ENCODE data around the gene GPD1L.
"Not testable (repeated sequence)": the region's sequence is repeated elsewhere in the genome, so short reads cannot be mapped to it uniquely, and the experiment has no call there.

Gene GPD1L

DNA sequence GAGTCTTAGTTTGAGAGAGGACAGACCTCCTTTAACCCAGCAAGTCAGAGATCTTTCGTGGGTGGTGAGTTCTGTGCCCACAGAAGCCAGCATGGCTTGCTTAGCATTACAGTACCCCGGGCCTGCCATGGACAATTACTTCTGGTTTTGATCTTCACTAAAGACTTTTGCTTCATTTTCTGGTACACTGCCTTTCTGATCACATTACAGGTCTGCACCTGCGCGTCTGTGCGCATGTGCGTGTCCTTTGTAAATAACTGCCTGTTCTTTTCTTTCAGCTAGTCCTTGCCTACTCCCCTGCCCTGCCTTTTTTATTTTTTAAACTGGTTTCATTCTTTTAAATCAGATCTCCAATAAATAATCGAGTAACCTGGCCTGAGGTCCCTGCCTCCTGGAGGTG is 74.9 kb downstream of the GPD1L start:
- no peak for DNase-seq (ENCODE audit: low read depth)

DNA sequence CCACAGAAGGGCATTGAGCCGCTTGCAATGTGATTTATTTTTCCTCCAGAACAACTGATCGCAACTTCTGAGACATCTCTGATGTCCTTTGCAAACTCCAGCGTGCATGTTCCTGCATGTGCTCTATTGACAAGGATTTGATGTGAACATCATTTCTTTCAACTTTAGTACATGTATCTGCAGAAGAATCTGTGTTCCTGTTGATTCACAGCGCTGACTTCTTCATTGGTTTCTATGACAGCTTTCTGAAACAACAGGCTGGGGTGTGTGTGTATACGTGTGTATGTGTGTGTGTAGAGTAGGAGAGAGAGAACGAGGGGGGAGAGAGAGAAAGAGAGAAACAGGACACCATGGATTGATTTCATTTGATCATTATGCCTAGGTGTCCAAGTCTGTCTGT is 75.4 kb downstream of the GPD1L start:
- DNase-seq (ENCODE audit: low read depth), result no peak

DNA sequence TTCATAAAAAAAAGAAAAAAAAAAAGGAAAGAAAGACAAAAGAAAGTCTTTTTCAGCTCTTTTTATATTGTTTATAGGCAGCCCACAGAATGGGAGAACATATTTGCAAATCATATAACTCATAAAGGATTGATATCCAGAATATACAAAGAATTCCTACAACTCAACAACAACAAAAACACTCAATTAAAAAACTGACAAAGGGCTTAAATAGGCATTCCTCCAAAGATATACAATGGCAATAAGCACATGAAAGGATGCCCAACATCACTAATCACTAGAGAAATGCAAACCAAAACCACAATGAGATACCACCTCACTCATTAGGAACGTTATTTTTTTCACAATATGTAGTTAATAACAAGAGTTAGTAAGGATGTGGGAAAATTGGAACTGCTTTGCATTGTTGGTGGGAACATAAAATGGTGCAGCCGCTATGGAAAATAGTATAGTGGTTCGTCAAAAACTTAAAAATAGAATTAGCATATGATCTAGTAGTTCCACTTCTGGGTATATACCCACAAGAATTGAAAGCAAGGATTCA is 77.8 kb downstream of the GPD1L start:
- DNase-seq (ENCODE audit: low read depth), result peak; percentile 30

DNA sequence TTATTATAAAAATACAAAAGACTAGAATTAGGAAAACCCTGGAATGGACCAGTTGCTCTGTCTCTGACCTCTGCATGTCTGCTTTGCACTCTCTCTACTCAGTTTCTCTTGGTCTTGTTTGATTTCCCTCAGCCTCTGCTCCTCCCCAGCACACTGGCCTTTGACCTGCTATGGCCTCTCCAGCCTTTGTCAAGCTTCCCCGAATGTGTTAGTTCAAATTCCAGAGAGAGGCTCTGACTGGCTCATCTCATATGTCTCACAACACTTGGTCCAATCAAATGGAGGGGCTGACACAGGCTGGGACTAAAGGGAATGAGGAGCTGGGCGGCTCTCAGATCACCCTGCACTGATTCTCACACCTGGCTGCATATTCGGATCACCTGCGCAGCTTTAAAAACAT is 79.7 kb downstream of the GPD1L start:
- no peak for DNase-seq (ENCODE audit: low read depth)

DNA sequence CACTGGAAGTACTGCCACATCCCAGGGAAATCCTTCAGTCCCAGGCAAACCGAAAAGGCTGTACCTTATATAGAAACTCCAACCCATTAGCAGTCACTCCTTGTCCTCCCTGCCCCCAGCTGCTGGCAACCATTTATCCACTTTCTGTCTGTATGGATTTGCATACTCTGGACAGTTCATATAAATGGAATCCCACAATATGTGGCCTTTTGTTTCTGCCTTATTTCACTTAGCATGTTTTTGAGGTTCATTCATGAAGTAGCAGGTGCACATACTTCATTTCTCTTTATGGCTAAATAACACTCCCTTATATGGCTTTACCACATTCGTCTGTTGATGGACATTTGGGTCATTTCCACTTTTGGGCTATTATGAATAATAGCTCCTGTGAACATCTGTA is 80.5 kb downstream of the GPD1L start:
- no peak for DNase-seq (ENCODE audit: low read depth)

DNA sequence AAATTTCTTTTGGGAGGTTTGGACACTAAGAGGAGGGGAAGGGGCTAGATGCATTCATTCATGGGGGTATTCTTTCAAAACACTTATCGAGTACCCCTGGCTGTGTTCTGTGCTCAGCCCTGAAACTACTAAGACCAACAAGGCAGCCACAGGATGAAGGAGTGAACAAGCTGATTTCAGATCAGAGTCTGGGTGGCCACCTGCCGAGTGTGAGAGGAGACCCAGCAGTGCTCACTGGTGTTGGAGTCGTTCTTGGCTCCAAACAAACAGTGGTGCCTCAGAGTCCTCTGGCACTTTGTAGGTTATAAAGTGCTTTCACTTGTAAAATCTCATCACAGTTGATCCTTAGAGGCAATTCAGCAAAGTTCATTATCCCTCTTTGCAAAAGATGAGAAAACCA is 83.3 kb downstream of the GPD1L start:
- DNase-seq (ENCODE audit: low read depth), result no peak

DNA sequence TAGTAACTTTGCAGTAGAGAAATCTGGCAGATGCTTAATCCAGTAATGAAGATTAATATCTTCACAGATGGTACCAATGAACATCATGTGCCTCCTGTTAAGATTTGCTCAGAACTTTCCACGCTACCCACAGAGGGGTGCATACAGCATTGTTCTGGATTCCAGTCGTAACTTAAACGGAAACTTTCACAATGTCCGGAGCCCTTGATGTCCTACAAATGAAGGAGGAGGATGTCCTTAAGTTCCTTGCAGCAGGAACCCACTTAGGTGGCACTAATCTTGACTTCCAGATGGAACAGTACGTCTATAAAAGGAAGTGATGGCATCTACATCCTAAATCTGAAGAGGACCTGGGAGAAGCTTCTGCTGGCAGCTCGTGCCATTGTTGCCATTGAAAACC is 84.1 kb downstream of the GPD1L start:
- DNase-seq (ENCODE audit: low read depth), result not testable (repeated sequence)

DNA sequence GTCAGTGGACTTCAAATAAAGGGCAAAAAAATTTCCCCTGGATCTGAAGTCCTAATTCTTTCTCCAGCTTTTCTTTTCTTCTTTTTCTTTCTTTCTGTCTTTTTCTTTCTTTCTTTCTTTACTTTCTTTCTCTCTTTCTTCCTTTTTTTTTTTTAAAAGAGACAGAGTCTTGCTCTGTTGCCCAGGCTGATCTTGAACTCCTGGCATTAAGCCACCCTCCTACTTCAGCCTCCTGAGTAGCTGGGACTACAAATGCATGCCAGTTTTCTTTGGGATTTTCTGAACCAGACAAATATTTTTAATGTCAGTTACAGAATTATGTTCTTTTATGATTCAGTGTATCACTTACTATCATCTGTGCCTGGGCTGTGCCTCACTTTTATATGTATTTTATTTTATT is 86.7 kb downstream of the GPD1L start:
- no peak for DNase-seq (ENCODE audit: low read depth)

DNA sequence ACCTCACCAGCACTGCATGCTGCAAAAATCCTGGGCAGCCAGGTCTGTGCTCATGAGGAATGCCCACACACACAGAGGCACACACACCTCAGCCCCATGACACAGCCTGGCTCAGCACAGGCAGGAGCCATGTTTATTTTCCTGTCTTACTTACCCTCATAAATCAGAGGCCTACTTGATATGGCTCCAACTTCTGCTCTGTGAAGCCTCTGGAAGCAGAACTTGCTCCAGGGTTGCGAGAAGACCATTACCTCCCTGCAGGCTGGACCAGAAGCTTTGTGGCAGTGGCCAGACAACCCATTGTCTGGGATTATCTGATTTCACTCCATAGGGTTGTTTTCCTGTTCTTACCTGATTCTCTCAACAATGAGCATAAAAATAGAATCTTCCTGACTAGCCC is 88.2 kb downstream of the GPD1L start:
- no peak for DNase-seq (ENCODE audit: low read depth)

DNA sequence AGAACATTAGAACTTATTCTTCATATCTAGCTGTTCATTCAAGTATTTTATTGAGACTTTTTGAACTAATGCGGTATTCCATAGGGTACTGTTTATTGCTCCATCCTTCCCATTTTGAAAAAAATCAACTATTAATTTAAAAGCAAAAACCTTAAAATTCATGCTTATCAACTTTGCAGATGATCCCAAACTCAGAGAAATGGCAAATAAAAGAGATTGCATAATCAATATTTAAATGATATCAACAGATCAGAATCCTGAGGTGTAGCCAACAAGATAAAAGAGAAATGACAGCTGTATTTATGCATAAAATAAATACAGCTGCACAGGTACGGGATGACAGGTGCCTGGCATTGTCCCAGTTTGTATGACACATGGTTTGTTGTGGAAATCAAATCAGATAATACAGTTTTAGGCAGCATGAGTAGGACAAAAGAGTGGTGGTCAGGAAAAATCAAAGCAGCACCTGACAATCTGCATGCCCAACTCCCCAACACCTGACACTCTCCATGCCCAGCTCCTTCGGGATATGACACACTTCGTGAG is 89.6 kb downstream of the GPD1L start:
- no peak for DNase-seq (ENCODE audit: low read depth)

DNA sequence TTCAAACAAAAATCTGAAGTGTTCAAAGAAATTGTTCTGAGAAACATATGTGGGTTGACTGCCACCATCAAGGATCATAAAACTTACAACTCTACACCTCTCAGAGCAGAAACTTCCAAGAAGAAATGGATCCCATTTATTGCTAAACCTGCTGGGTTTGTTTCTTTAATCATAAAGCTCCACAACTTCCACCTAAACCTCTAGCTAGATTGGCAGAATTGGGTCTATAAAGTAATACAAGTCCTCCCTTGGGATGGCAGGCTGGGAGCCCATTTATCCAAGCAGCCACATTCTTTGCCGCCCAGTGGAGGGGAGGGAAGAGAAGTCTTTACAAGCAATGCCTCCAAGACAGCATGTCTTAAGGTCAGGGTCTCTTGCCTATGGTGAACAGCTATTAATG is 91.6 kb downstream of the GPD1L start:
- no peak for DNase-seq (ENCODE audit: low read depth)

DNA sequence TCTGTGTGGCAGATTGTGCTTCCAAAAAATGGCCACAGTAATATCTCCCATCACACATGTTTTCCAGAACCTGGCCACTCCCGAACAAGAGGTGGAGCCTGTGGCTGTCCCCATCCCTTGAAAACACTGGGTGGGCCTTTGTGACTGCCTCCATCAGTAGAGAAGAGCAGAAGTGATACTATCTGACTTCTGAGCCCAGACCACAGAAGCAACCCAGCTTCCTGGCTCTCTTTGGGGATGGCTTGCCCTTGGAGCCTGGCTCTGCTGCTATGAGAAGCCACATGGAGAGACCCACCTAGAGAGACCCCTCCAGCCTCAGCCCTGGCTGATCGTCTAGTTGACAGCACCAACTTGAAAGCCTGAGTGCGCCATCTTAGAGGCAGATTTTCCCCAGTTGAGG is 92.3 kb downstream of the GPD1L start:
- DNase-seq (ENCODE audit: low read depth), result no peak

DNA sequence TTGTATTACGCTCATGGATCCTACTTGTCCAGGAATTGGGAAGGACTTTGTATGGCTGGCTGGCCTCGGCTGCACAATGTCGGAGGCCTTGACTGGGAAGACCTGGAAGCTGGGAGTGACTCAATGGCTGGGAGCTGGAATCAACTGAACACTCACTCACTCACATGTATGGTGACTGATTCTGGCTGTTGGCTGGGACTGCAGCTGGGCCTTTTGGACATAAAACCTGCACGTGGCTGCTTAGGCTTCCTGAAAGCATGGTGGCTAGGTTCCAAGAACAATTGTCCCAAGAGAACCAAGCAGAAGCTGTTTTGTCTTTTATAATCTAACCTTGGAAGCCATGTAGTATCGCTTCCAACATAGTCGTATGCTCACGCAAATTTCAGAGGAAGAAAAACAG is 94.1 kb downstream of the GPD1L start:
- no peak for DNase-seq (ENCODE audit: low read depth)

DNA sequence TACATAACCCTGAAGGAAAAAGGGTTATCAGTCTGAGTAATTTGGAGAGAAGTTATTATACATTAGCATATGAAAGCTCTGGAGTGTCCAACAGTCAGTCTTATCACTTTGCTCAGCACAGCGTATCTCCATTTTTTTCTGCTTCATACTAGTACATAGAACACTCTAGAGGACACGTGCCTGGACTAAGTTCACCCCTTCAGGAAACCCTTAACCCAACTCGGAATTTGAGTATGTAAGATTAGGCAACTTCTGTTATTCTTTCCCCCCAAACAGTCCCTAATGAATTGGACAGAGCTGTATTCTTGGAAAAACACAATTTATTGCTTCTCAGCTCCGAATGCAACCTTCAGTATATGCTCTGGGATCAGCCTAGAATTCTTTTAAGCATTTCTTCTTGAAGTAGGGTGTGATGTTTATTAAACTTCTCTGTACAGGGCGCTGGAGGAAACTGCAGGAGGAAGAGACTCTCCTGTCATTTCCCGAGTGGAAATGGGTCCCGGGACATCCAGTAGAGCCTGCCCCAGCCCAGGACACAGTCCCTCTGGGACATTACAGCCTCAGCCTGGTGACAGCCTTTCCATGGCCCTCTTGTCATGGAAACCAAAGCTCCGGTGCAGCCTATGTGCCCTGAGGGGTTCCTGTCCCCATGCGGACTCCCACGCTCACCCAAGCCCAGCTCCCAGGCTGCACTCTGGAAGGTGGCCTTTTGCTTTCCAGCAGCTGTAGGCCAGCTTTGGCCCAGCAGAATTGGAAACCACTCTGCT is 94.8 kb downstream of the GPD1L start:
- DNase-seq (ENCODE audit: low read depth), result no peak

DNA sequence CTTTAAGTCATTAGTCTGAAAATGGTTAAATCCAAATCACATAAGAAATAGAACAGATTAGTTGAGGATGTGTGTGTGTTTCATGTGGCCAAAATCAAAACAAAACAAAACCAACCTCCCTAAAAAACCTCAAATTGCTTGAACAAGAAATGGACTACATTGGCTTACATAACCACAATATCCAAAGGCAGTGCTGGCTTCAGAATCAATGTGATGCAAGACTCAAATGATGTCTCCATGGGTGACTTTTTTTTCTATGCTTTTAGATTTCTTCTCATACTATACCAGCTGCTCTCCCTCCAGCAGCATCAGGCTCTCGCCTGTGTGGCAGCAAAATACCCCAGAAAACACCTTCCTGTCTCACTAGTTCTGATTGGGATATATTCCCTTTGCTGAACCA is 96.1 kb downstream of the GPD1L start:
- DNase-seq (ENCODE audit: low read depth), result no peak

DNA sequence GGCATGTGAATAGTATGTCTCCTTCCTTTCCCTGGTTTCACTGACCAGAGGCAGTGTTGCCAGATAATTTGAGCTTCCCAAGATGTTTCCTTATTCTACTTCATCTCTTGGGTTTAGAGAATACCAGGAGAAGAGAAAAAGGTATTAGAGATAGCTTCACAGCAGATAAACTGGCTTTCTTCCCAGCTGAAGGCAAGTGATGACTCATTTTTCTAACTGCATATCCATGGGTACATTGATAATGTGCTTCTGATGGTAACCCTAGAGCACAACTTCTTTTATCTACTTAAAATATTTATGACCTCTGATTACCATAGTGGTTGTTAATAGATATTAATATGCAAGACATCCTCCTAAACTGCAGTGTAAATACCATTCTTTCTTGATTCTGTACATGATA is 97.4 kb downstream of the GPD1L start:
- DNase-seq (ENCODE audit: low read depth), result no peak

DNA sequence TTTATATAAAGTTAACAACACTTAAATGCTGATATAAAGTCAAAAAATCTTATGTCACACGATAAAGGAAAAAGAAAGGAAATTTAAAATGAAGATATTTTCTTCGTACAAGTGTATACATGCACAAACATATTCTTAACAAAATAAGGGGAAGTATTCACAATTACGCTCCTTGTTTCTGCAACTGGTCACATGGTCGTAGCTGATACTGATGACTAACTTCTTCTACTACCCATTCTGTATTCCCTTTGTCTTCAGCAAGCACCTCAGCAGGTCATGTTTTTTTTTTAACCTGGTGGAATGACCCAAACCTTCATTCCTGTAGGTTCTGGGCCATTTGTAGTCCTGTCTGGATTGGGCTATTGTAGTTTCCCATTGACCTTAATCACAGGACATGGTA is 102.0 kb downstream of the GPD1L start:
- DNase-seq (ENCODE audit: low read depth), result no peak

DNA sequence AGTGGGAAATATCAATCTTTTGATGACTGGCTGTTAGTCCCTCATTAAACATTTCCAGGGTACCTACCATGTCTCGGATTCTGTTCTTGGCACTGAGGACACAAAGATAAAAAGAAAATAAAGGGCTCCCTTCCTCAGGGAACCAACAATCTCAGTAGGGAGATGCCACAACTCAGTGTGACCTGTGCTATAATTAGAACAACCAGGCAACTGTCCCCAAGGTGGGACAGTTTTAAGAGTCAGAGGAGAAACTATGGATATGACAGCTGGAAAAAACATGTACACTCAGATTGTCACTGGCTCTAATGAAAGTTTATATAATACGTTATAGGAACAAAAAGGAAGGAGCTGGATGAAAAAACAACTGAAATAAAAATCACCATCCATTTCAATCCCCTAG is 108.8 kb downstream of the GPD1L start:
- no peak for DNase-seq (ENCODE audit: low read depth)

DNA sequence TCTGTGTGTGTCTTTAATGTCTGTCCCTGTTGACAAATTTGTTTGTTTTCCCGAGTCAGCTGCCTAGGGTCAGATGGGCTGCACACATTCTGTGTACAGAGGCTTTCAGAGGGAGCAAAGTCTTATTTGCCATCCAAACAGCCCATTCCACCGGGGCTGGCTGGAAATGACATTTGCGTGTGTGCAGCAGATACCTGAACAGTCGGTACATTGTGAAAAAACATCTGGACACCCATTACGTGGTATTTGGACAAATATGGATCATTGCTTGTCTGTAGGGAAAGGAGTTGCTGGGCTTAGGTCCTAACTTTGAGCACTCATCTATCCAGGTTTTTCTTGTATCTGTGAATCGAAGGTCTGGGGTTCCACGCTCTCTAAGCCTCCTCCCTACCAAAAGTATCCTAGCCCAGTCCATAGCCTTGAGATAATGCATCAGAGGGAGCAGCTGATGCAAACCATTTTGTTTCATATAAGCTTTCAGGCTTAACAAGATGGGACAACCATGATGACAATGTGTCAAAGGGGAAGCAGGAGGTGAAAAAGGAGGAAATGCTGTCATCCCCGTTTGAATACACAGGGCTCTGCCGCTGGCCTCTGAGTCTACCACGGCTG is 109.9 kb downstream of the GPD1L start:
- no peak for DNase-seq (ENCODE audit: low read depth)

DNA sequence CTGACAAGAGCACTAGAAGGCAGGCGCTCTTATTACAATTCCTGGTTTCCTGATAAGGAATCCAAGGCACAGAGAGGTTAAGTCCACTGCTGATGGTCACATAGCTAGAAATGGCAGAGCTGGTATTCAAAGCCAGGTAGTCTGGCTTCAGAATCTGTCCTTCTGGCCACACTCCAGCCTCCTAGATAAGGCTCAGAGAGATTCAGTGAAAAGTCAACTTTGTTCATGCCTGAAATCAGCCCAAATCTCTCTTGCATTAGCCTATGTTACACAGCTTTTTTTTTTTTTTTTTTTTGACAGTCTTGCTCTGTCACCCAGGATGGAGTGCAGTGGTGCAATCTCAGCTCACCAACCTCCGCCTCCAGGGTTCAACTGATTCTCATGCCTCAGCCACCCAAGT is 110.9 kb downstream of the GPD1L start:
- no peak for DNase-seq (ENCODE audit: low read depth)
